ENCODE results near the gene NAT9.

NAT9 gene

GRCh38 chr17:74805591-74805991 is 29.4 kb upstream of the NAT9 start:
- DNase-seq (ENCODE audit: low read depth): no peak

- no peak for DNase-seq (ENCODE audit: low read depth)
Measured at GRCh38 chr17:74804683-74805082, 28.5 kb upstream of the NAT9 start.

- no peak for DNase-seq (ENCODE audit: low read depth)
Measured at GRCh38 chr17:74803971-74804370, 27.8 kb upstream of the NAT9 start.

GRCh38 chr17:74803388-74803930 is 27.3 kb upstream of the NAT9 start:
- no peak for DNase-seq (ENCODE audit: low read depth)

GRCh38 chr17:74801896-74802295 is 25.8 kb upstream of the NAT9 start:
- no peak for DNase-seq (ENCODE audit: low read depth)

- no peak for DNase-seq (ENCODE audit: low read depth)
Measured at GRCh38 chr17:74800531-74800930, 24.4 kb upstream of the NAT9 start.

GRCh38 chr17:74799097-74799496 is 23.0 kb upstream of the NAT9 start:
- no peak for DNase-seq (ENCODE audit: low read depth)

GRCh38 chr17:74798239-74798707 is 22.1 kb upstream of the NAT9 start:
- DNase-seq (ENCODE audit: low read depth): no peak

GRCh38 chr17:74797824-74798223 is 21.7 kb upstream of the NAT9 start:
- DNase-seq (ENCODE audit: low read depth): no peak

- no peak for DNase-seq (ENCODE audit: low read depth)
Measured at GRCh38 chr17:74796866-74797265, 20.7 kb upstream of the NAT9 start.

- no peak for DNase-seq (ENCODE audit: low read depth)
Measured at GRCh38 chr17:74796211-74796610, 20.1 kb upstream of the NAT9 start.

GRCh38 chr17:74795327-74796020 is 19.3 kb upstream of the NAT9 start:
- no peak for DNase-seq (ENCODE audit: low read depth)

- no peak for DNase-seq (ENCODE audit: low read depth)
Measured at GRCh38 chr17:74792586-74793105, 16.5 kb upstream of the NAT9 start.

- DNase-seq (ENCODE audit: low read depth): no peak
Measured at GRCh38 chr17:74790161-74791058, 14.3 kb upstream of the NAT9 start.

- no peak for DNase-seq (ENCODE audit: low read depth)
Measured at GRCh38 chr17:74786431-74787055, 10.4 kb upstream of the NAT9 start.

GRCh38 chr17:74785981-74786360 is 9.8 kb upstream of the NAT9 start:
- no peak for DNase-seq (ENCODE audit: low read depth)

GRCh38 chr17:74785096-74785980 is 9.2 kb upstream of the NAT9 start:
- no peak for DNase-seq (ENCODE audit: low read depth)

GRCh38 chr17:74784125-74784810 is 8.1 kb upstream of the NAT9 start:
- DNase-seq (ENCODE audit: low read depth): no peak

GRCh38 chr17:74782571-74782970 is 6.4 kb upstream of the NAT9 start:
- no peak for DNase-seq (ENCODE audit: low read depth)

GRCh38 chr17:74780443-74781238 is 4.5 kb upstream of the NAT9 start:
- DNase-seq (ENCODE audit: low read depth): no peak
